ENCODE data around the gene USF2.

USF2 gene

GRCh38 chr19:35265900-35266519 is 2.8 kb upstream of the USF2 start:
- DNase-seq (ENCODE audit: low read depth, low spot score) = no peak

DNA sequence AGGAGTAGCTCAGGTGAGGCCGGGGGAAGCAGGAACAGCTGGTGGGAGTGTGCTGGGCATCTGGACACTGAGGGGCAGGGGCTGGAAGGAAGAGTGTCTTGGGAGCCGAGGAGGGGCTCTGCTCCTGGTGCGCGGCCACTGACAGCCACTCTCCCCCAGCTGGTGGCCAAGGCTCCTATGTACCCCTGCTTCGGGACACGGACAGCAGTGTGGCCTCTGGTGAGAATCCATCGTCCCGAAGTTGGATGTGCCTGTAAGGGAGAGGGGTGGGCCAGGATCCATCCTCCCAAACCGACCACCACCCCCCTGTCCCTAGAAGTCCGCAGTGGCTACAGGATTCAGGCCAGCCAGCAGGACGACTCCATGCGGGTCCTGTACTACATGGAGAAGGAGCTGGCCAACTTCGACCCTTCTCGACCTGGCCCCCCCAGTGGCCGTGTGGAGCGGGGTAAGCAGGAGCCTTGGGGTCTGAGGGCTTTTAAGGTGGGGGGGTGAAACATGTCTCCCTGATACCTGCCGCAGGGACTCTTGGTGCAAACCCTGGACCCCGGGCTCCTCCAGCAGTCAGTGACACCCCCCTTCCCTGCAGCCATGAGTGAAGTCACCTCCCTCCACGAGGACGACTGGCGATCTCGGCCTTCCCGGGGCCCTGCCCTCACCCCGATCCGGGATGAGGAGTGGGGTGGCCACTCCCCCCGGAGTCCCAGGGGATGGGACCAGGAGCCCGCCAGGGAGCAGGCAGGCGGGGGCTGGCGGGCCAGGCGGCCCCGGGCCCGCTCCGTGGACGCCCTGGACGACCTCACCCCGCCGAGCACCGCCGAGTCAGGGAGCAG is 2.0 kb upstream of the USF2 start:
- no peak for DNase-seq (ENCODE audit: low read depth, low spot score)

GRCh38 chr19:35267353-35267817 is 1.4 kb upstream of the USF2 start:
- DNase-seq (ENCODE audit: low read depth, low spot score) = no peak

GRCh38 chr19:35267818-35268535 is 785 bp upstream of the USF2 start:
- no peak for DNase-seq (ENCODE audit: low read depth, low spot score)

GRCh38 chr19:35269438-35270117 is 816 bp downstream of the USF2 start:
- DNase-seq (ENCODE audit: low read depth, low spot score) = no peak

DNA sequence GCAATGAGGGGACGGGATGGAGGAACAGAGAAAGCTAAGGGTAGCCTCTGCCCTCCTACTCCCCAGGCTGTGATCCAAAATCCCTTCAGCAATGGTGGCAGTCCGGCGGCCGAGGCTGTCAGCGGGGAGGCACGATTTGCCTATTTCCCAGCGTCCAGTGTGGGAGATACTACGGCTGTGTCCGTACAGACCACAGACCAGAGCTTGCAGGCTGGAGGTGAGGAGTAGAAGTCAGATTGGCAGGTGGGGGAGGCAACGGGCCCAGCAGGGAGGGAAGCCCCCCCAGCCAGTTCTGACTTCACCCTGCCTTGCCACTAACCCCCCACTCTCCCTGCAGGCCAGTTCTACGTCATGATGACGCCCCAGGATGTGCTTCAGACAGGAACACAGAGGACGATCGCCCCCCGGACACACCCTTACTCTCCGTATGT is 1.6 kb downstream of the USF2 start:
- no peak for DNase-seq (ENCODE audit: low read depth, low spot score)

GRCh38 chr19:35271546-35271945 is 2.8 kb downstream of the USF2 start:
- DNase-seq (ENCODE audit: low read depth, low spot score) = no peak

- no peak for DNase-seq (ENCODE audit: low read depth, low spot score)
Observed at GRCh38 chr19:35272122-35272719, 3.5 kb downstream of the USF2 start.

DNA sequence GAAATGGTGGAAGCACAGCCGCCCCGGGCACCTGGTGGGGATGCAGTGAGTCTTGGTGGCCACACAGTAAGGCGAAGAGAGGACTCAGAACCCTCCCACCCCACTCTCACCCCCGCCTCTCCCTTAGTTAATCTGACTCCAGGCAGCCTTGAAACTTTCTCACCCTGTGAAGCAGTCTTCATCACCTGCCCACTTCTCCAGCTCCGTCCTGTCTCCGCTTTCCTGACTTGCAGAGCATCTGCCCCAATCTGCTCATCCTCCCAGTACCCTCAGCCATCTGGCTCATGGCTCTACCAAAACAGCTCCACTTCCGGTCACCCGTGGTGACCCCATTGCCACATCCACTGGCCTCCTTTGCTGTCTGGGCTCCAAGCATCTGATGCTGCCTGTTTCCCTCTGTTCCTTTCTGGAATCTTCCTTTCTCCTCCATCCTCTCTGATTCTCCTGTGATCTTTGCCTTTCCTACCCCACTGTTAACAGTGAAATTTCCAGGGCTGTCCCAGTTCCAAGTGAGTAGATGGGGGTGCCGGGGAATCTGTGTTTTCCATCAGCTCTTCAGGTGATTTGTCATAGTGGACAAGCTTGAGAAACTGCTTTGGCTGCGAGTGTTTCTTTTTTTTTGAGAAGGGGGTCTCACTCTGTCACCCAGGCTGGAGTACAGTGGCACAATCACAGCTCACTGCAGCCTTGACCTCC is 4.3 kb downstream of the USF2 start:
- no peak for DNase-seq (ENCODE audit: low read depth, low spot score)

DNA sequence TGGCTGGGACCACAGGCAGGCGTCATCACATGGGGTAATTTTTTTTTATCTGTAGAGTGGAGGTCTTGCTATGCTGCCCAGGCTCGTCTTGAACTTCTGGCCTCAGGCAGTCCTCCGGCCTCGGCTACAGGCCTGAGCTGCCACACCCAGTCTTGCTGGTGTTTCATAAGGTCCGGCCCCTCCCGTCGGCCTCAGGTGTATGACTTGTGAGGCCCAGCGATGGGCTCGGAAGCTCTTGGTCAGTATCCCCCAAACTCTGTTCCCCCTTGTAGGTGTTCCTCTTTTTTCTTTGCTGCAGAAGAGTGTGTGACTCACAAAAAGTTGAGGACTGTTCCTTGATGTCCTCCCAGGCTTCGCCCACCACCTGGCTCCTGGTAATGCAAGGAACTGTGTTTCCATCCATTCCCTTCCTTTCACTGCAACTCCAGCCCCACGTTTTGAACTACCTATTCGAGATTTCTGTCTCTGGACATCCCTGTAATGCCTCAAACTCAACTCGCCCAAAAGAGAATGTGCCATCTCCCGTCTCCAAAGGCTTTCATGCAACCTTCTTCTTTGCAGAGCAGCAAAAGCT is 5.0 kb downstream of the USF2 start:
- no peak for DNase-seq (ENCODE audit: low read depth, low spot score)

GRCh38 chr19:35274323-35274722 is 5.6 kb downstream of the USF2 start:
- no peak for DNase-seq (ENCODE audit: low read depth, low spot score)

GRCh38 chr19:35276706-35277281 is 8.0 kb downstream of the USF2 start:
- DNase-seq (ENCODE audit: low read depth, low spot score) = no peak

- DNase-seq (ENCODE audit: low read depth, low spot score) = no peak
Observed at GRCh38 chr19:35278578-35279284, 10.0 kb downstream of the USF2 start.

- DNase-seq (ENCODE audit: low read depth, low spot score) = no peak
Observed at GRCh38 chr19:35279374-35279773, 10.6 kb downstream of the USF2 start.

- no peak for DNase-seq (ENCODE audit: low read depth, low spot score)
Observed at GRCh38 chr19:35279985-35280821, 11.4 kb downstream of the USF2 start.

DNA sequence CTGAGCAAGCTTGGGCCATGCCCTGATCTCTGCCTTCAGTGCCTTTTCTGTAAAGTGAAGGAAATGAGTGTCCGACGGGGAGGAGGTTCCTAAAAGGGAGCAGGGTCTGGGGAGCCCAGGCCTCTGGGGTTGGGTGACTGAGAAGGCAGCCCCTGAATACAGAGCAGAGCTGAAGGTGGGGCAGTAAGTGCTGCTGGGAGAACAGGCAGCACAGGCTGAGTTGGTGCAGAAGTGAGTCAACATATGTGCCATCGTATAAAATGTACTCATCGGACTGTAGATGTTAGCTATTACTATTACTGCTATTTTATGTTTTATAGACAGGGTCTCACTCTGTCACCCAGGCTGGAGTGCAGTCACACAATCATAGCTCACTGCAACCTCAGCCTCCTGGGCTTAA is 12.5 kb downstream of the USF2 start:
- DNase-seq (ENCODE audit: low read depth, low spot score) = no peak

- DNase-seq (ENCODE audit: low read depth, low spot score) = no peak
Observed at GRCh38 chr19:35284153-35285094, 15.7 kb downstream of the USF2 start.

- no peak for DNase-seq (ENCODE audit: low read depth, low spot score)
Observed at GRCh38 chr19:35285095-35285449, 16.3 kb downstream of the USF2 start.

Measured in iPS DF 19.7 (cell line).